Midbrain (tissue), 1 donor: Measurements from ENCODE around the gene HOXA6.

ENCODE experiments used
- DNase-seq: peaks from one replicate; lab custom pipeline; 2025; lab: John Stamatoyannopoulos, UW

The HOXA6 gene

GRCh38 chr7:27149842-27150567 is 2.4 kb upstream of the HOXA6 start:
- no peak for DNase-seq

GRCh38 chr7:27148756-27149641 is 1.4 kb upstream of the HOXA6 start:
- no peak for DNase-seq

GRCh38 chr7:27148031-27148755 is 619 bp upstream of the HOXA6 start:
- DNase-seq = no peak

GRCh38 chr7:27146491-27147198 is 929 bp downstream of the HOXA6 start:
- DNase-seq = no peak

- DNase-seq = no peak
Observed at GRCh38 chr7:27145914-27146412, 1.6 kb downstream of the HOXA6 start.

GRCh38 chr7:27145165-27145913 is 2.2 kb downstream of the HOXA6 start:
- DNase-seq = no peak

- no peak for DNase-seq
Observed at GRCh38 chr7:27144781-27145164, 2.8 kb downstream of the HOXA6 start.

- DNase-seq = no peak
Observed at GRCh38 chr7:27143950-27144780, 3.4 kb downstream of the HOXA6 start.

GRCh38 chr7:27143023-27143949 is 4.3 kb downstream of the HOXA6 start, which contains the start of gene HOXA5:
HOXA5 (minus strand) TSS chr7:27143681; CDS start chr7:27143607, 74 bp downstream.
- no peak for DNase-seq

- DNase-seq = no peak
Observed at GRCh38 chr7:27142580-27143022, 5.0 kb downstream of the HOXA6 start.

- DNase-seq = no peak
Observed at GRCh38 chr7:27141923-27142579, 5.5 kb downstream of the HOXA6 start.

GRCh38 chr7:27141137-27141922 is 6.2 kb downstream of the HOXA6 start:
- DNase-seq = no peak

GRCh38 chr7:27140126-27140857 is 7.3 kb downstream of the HOXA6 start:
- no peak for DNase-seq

GRCh38 chr7:27139334-27140125 is 8.0 kb downstream of the HOXA6 start:
- DNase-seq = no peak

- no peak for DNase-seq
Observed at GRCh38 chr7:27138985-27139333, 8.6 kb downstream of the HOXA6 start.

- no peak for DNase-seq
Observed at GRCh38 chr7:27138472-27138871, 9.1 kb downstream of the HOXA6 start.
